Subcutaneous abdominal adipose tissue (tissue), 5 donors: ENCODE data around the gene STAT2.
A peak's percentile ranks its signal among the peaks of the same experiment; 100 is the strongest.
"Not testable (repeated sequence)": the region's sequence is repeated elsewhere in the genome, so short reads cannot be mapped to it uniquely, and the experiment has no call there.

Experiments used
- H3K27ac ChIP-seq: one replicate; pipeline ENCODE4 v1.7.0; 2013; ENCODE audit warnings: low read depth, mild to moderate bottlenecking, inconsistent platforms, low read length, moderate library complexity
- H3K27me3 ChIP-seq, 5 donors: one replicate each; pipeline ENCODE4 v1.7.0; 2013; ENCODE audit warnings: low read length in 5 of 5, inconsistent platforms in 1 of 5; ENCODE audit not compliant: control insufficient read depth in 5 of 5, insufficient read depth in 4 of 5
- H3K36me3 ChIP-seq, 5 donors: one replicate each; pipeline ENCODE4 v1.7.0; 2013; ENCODE audit warnings: low read length in 5 of 5; ENCODE audit not compliant: control insufficient read depth in 5 of 5, insufficient read depth in 5 of 5
- H3K4me1 ChIP-seq, 5 donors: one replicate each; pipeline ENCODE4 v1.7.0; 2013; ENCODE audit warnings: low read length in 5 of 5, mild to moderate bottlenecking in 3 of 5, moderate library complexity in 1 of 5; ENCODE audit not compliant: control insufficient read depth in 5 of 5, insufficient read depth in 5 of 5
- H3K4me3 ChIP-seq, 5 donors: one replicate each; pipeline ENCODE4 v1.7.0; 2013; ENCODE audit warnings: low read length in 5 of 5, low read depth in 1 of 5
- H3K9ac ChIP-seq, 5 donors: one replicate each; pipeline ENCODE4 v1.7.0; 2013; ENCODE audit warnings: low read length in 5 of 5, mild to moderate bottlenecking in 4 of 5, moderate library complexity in 3 of 5
- H3K9me3 ChIP-seq, 5 donors: one replicate each; pipeline ENCODE4 v1.7.0; 2013; ENCODE audit warnings: low read length in 5 of 5; ENCODE audit not compliant: control insufficient read depth in 5 of 5
- donor health status: healthy.
- donor health status: healthy.
- donor health status: healthy.
- donor health status: healthy.
- donor health status: healthy.

Gene STAT2

GRCh38 chr12:56362130-56363059 is 2.5 kb upstream of the STAT2 start, which contains the start of gene APOF:
Gene APOF (minus strand): TSS chr12:56362857. CDS start chr12:56362745, 112 bp downstream.
- no peaks in the 10 kb centered on the region for H3K9me3 ChIP-seq
- H3K9ac ChIP-seq = no peak within 1 kb of the TSS
- H3K27ac ChIP-seq = no peak within 1 kb of the TSS
- no peaks in the 10 kb centered on the region for H3K36me3 ChIP-seq
- H3K27me3 ChIP-seq = no peaks in the 10 kb centered on the region
- no peak within 1 kb of the TSS for H3K4me3 ChIP-seq
- peaks cover 2 to 30% (median 24%) of the 10 kb centered on the region in 5 donors for H3K4me1 ChIP-seq

- Histone ChIP-seq H3K4me1 (peaks cover 2 to 30% (median 24%) of the 10 kb centered on the region in 5 donors), H3K4me3 (no peak overlapping the region), H3K27ac (no peak overlapping the region), H3K27me3 (no peaks in the 10 kb centered on the region), H3K36me3 (peaks cover 0 to under 1% (median 0%) of the 10 kb centered on the region in 5 donors), H3K9me3 (no peaks in the 10 kb centered on the region), H3K9ac (no peak overlapping the region)
These were observed 1.7 kb upstream of the STAT2 start for GRCh38 chr12:56361487-56362129.

GRCh38 chr12:56358836-56359532 is 923 bp downstream of the STAT2 start:
- H3K9ac ChIP-seq = peak overlapping the region; percentile 75 to 96 (median 90)
- H3K36me3 ChIP-seq = peaks cover 6 to 27% (median 25%) of the 10 kb centered on the region in 5 donors
- H3K9me3 ChIP-seq = no peaks in the 10 kb centered on the region
- H3K4me1 ChIP-seq = peaks cover 2 to 30% (median 24%) of the 10 kb centered on the region in 5 donors
- H3K27me3 ChIP-seq = no peaks in the 10 kb centered on the region
- H3K27ac ChIP-seq = peak overlapping the region; percentile 88
- H3K4me3 ChIP-seq = peak overlapping the region; percentile 69 to 99 (median 97)

GRCh38 chr12:56351325-56351724 is 8.6 kb downstream of the STAT2 start:
- H3K36me3 ChIP-seq = peaks cover 20 to 93% (median 88%) of the 10 kb centered on the region in 5 donors
- H3K4me3 ChIP-seq = no peak overlapping the region
- no peaks in the 10 kb centered on the region for H3K27me3 ChIP-seq
- no peak overlapping the region for H3K9ac ChIP-seq
- H3K27ac ChIP-seq = no peak overlapping the region
- no peaks in the 10 kb centered on the region for H3K4me1 ChIP-seq
- no peaks in the 10 kb centered on the region for H3K9me3 ChIP-seq

GRCh38 chr12:56350662-56351061 is 9.2 kb downstream of the STAT2 start:
- Histone ChIP-seq H3K4me3 (no peak overlapping the region), H3K27ac (no peak overlapping the region), H3K9ac (no peak overlapping the region), H3K4me1 (no peaks in the 10 kb centered on the region), H3K27me3 (no peaks in the 10 kb centered on the region), H3K36me3 (peaks cover 18 to 93% (median 88%) of the 10 kb centered on the region in 5 donors), H3K9me3 (no peaks in the 10 kb centered on the region)

GRCh38 chr12:56348776-56349175 is 11.1 kb downstream of the STAT2 start:
- Histone ChIP-seq H3K9ac (no peak overlapping the region), H3K36me3 (peaks cover 14 to 92% (median 85%) of the 10 kb centered on the region in 5 donors), H3K27me3 (no peaks in the 10 kb centered on the region), H3K27ac (no peak overlapping the region), H3K4me1 (no peaks in the 10 kb centered on the region), H3K4me3 (no peak overlapping the region), H3K9me3 (no peaks in the 10 kb centered on the region)

GRCh38 chr12:56347255-56347654 is 12.7 kb downstream of the STAT2 start:
- H3K9ac ChIP-seq, H3K4me1 ChIP-seq, H3K27me3 ChIP-seq, H3K27ac ChIP-seq, H3K9me3 ChIP-seq, H3K4me3 ChIP-seq: not testable (repeated sequence)
- peaks cover 16 to 94% (median 87%) of the 10 kb centered on the region in 5 donors for H3K36me3 ChIP-seq

GRCh38 chr12:56346675-56347074 is 13.2 kb downstream of the STAT2 start:
- Histone ChIP-seq H3K4me1 (no peaks in the 10 kb centered on the region), H3K36me3 (peaks cover 16 to 91% (median 84%) of the 10 kb centered on the region in 5 donors), H3K27me3 (no peaks in the 10 kb centered on the region), H3K27ac (no peak overlapping the region), H3K9me3 (no peaks in the 10 kb centered on the region), H3K9ac (no peak overlapping the region), H3K4me3 (no peak overlapping the region)

GRCh38 chr12:56342290-56342689 is 17.6 kb downstream of the STAT2 start:
- H3K36me3 ChIP-seq = peaks cover 3 to 54% (median 46%) of the 10 kb centered on the region in 5 donors
- not testable (repeated sequence) for H3K4me3 ChIP-seq, H3K4me1 ChIP-seq, H3K9me3 ChIP-seq, H3K9ac ChIP-seq, H3K27me3 ChIP-seq, H3K27ac ChIP-seq
